H1 (cell line): ENCODE data around the gene KCNJ2. TPM values are rescaled to one million over a fixed set of nuclear protein-coding genes. Genes with fewer than 3 reads are reported as not detected.

ENCODE experiments used
- CTCF ChIA-PET: fragments of 300-600 bp; sonication (Branson Sonifier 250); formaldehyde crosslinking; loops from one replicate; lab custom pipeline; 2021; ENCODE audit not compliant: partially characterized antibody; lab: Charles Lee
- POLR2A ChIA-PET: fragments of 300-600 bp; sonication (Branson Sonifier 250); formaldehyde crosslinking; loops from one replicate; lab custom pipeline; 2021; ENCODE audit warnings: inconsistent platforms; ENCODE audit not compliant: partially characterized antibody; lab: Charles Lee
- DNase-seq, 2 experiments: peaks; one replicate each; pipeline versions ENCODE4 v3.0.0 to v3.0.0-alpha.2; 2010 to 2022; ENCODE audit warnings: low spot score in 2 of 2, low read depth in 1 of 2, mixed read lengths in 1 of 2
- FAIRE-seq: peaks from 2 replicates; lab custom pipeline; 2011; peaks lifted over from hg19 to GRCh38; lab: Jason Lieb, UNC
- H2AFZ ChIP-seq: 2 replicates; pipeline ENCODE4 v1.8.1; 2012; ENCODE audit warnings: low read length, inconsistent platforms
- H2AK5ac ChIP-seq: 2 replicates; pipeline ENCODE4 v1.6.1; 2013; ENCODE audit warnings: low read depth, low read length
- H2BK120ac ChIP-seq: replicated peaks from 2 replicates; pipeline ENCODE3; 2013; ENCODE audit warnings: low read depth, low read length, inconsistent platforms
- H2BK12ac ChIP-seq: 2 replicates; pipeline ENCODE4 v1.6.1; 2013; ENCODE audit warnings: low read depth, low read length
- H2BK15ac ChIP-seq: 2 replicates; pipeline ENCODE4 v1.6.1; 2013; ENCODE audit warnings: low read length
- H2BK20ac ChIP-seq: 2 replicates; pipeline ENCODE4 v1.6.1; 2013; ENCODE audit warnings: low read length
- H2BK5ac ChIP-seq: 2 replicates; pipeline ENCODE4 v1.6.1; 2013; ENCODE audit warnings: low read depth, low read length
- H3K14ac ChIP-seq: 2 replicates; pipeline ENCODE4 v1.6.1; 2013; ENCODE audit warnings: inconsistent platforms; ENCODE audit not compliant: insufficient read length
- H3K18ac ChIP-seq: 2 replicates; pipeline ENCODE4 v1.6.1; 2013; ENCODE audit warnings: low read length; ENCODE audit errors: extremely low read depth
- H3K23ac ChIP-seq: 2 replicates; pipeline ENCODE4 v1.6.1; 2013; ENCODE audit warnings: inconsistent platforms; ENCODE audit not compliant: insufficient read length
- H3K23me2 ChIP-seq: 2 replicates; pipeline ENCODE4 v1.6.1; 2013; ENCODE audit warnings: low read depth, low read length
- H3K27ac ChIP-seq: 2 replicates; pipeline ENCODE4 v1.6.1; 2011; ENCODE audit warnings: low read depth, low read length, inconsistent platforms
- H3K27me3 ChIP-seq, 4 experiments: replicated peaks in 1 of 4; 1 replicate in 1 of 4; 2 replicates in 3 of 4; pipeline versions ENCODE4 v1.6.1 to v1.8.1; 2011 to 2013; ENCODE audit warnings: low read length in 3 of 4, mild to moderate bottlenecking in 3 of 4, inconsistent platforms in 2 of 4, mixed read lengths in 2 of 4, moderate library complexity in 1 of 4; ENCODE audit not compliant: control insufficient read depth in 3 of 4, insufficient read depth in 3 of 4; ENCODE audit errors: extremely low read depth in 1 of 4
- H3K36me3 ChIP-seq, 4 experiments: 2 replicates each; pipeline versions ENCODE4 v1.6.1 to v1.8.1; 2011 to 2013; ENCODE audit warnings: mild to moderate bottlenecking in 4 of 4, low read length in 3 of 4, moderate library complexity in 2 of 4, control low read depth in 1 of 4, inconsistent platforms in 1 of 4; ENCODE audit not compliant: insufficient read depth in 4 of 4, control insufficient read depth in 2 of 4
- H3K4ac ChIP-seq: replicated peaks from 2 replicates; pipeline ENCODE3; 2013; ENCODE audit warnings: low read length, low read depth, mixed read lengths, inconsistent platforms; ENCODE audit not compliant: insufficient read length
- H3K4me1 ChIP-seq, 4 experiments: replicated peaks in 1 of 4; 1 replicate in 1 of 4; 2 replicates in 3 of 4; pipeline versions ENCODE4 v1.6.1 to v1.8.1; 2011 to 2013; ENCODE audit warnings: low read length in 3 of 4, inconsistent platforms in 2 of 4, mixed read lengths in 1 of 4; ENCODE audit not compliant: insufficient read depth in 4 of 4, control insufficient read depth in 3 of 4
- H3K4me2 ChIP-seq, 2 experiments: 2 replicates each; pipeline versions ENCODE4 v1.6.1 to v1.8.1; 2011 to 2013; ENCODE audit warnings: low read depth in 2 of 2, low read length in 2 of 2, control low read depth in 1 of 2, inconsistent platforms in 1 of 2, mild to moderate bottlenecking in 1 of 2; ENCODE audit not compliant: insufficient read depth in 1 of 2
- H3K4me3 ChIP-seq, 4 experiments: fragments of 200-600, 300-600 bp in 1 of 4; sonication (generic), shearing (Covaris generic), sonication (Bioruptor Twin) in 1 of 4; 2 replicates each; pipeline versions ENCODE4 v1.5.1 to v1.8.1; 2011 to 2016; ENCODE audit warnings: low read length in 4 of 4, low read depth in 3 of 4, control low read depth in 2 of 4, inconsistent platforms in 2 of 4, mild to moderate bottlenecking in 2 of 4, mixed read lengths in 1 of 4, moderate library complexity in 1 of 4; ENCODE audit not compliant: insufficient read depth in 2 of 4; ENCODE audit errors: extremely low read depth in 1 of 4
- H3K56ac ChIP-seq: replicated peaks from 2 replicates; pipeline ENCODE3; 2013; ENCODE audit warnings: low read depth, mild to moderate bottlenecking, mixed read lengths, low read length, inconsistent platforms; ENCODE audit not compliant: insufficient read length
- H3K79me1 ChIP-seq: 2 replicates; pipeline ENCODE4 v1.6.1; 2013; ENCODE audit warnings: low read depth, low read length, control low read depth
- H3K79me2 ChIP-seq, 2 experiments: 2 replicates each; pipeline versions ENCODE4 v1.6.1 to v1.8.1; 2012 to 2013; ENCODE audit warnings: low read length in 2 of 2, mild to moderate bottlenecking in 2 of 2, inconsistent platforms in 1 of 2; ENCODE audit not compliant: insufficient read depth in 2 of 2, control insufficient read depth in 1 of 2
- H3K9ac ChIP-seq, 4 experiments: replicated peaks in 1 of 4; 1 replicate in 1 of 4; 2 replicates in 3 of 4; pipeline versions ENCODE4 v1.6.1 to v1.8.1; 2011 to 2013; ENCODE audit warnings: low read depth in 3 of 4, low read length in 3 of 4, control low read depth in 2 of 4, mild to moderate bottlenecking in 2 of 4, moderate library complexity in 2 of 4, inconsistent platforms in 1 of 4; ENCODE audit errors: extremely low read depth in 1 of 4
- H3K9me3 ChIP-seq, 2 experiments: 2 replicates each; pipeline versions ENCODE4 v1.6.1 to v1.8.1; 2012 to 2013; ENCODE audit warnings: mild to moderate bottlenecking in 2 of 2, moderate library complexity in 2 of 2, control low read depth in 1 of 2, inconsistent platforms in 1 of 2, low read depth in 1 of 2, low read length in 1 of 2, mixed read lengths in 1 of 2; ENCODE audit not compliant: insufficient read depth in 2 of 2
- H4K20me1 ChIP-seq, 2 experiments: replicated peaks in 1 of 2; 2 replicates each; pipeline versions ENCODE3 to v1.8.1; 2011 to 2013; ENCODE audit warnings: inconsistent platforms in 2 of 2, low read length in 2 of 2, mild to moderate bottlenecking in 1 of 2; ENCODE audit not compliant: insufficient read depth in 2 of 2, control insufficient read depth in 1 of 2
- H4K5ac ChIP-seq: 2 replicates; pipeline ENCODE4 v1.6.1; 2013; ENCODE audit warnings: low read length, low read depth, mixed read lengths, inconsistent platforms; ENCODE audit not compliant: insufficient read length
- H4K8ac ChIP-seq: 2 replicates; pipeline ENCODE4 v1.8.0; 2013; ENCODE audit warnings: mild to moderate bottlenecking, moderate library complexity, low read length, inconsistent platforms; ENCODE audit not compliant: insufficient read depth; ENCODE audit errors: extremely low read depth
- H4K91ac ChIP-seq: replicated peaks from 2 replicates; pipeline ENCODE3; 2013; ENCODE audit warnings: low read length, mixed read lengths, inconsistent platforms; ENCODE audit not compliant: insufficient read length
- CHD2 ChIP-seq: IDR thresholded peaks from 2 replicates; pipeline ENCODE4 v1.6.1; 2012; ENCODE audit warnings: low read length, improper control_type of control experiment
- CREB1 ChIP-seq: IDR thresholded peaks from 2 replicates; pipeline ENCODE4 v1.6.1; 2012; ENCODE audit warnings: inconsistent platforms
- CTBP2 ChIP-seq: IDR thresholded peaks from 2 replicates; pipeline ENCODE4 v1.7.0; 2011; ENCODE audit warnings: borderline replicate concordance, mild to moderate bottlenecking, moderate library complexity, mixed read lengths, low read length; ENCODE audit not compliant: insufficient read depth, insufficient read length
- EZH2 ChIP-seq: fragments of 200-600 bp; sonication (generic); IDR thresholded peaks from 2 replicates; pipeline ENCODE4 v1.7.1; 2012; ENCODE audit warnings: low read depth, mild to moderate bottlenecking, moderate library complexity, low read length, inconsistent platforms; ENCODE audit not compliant: severe bottlenecking
- GABPA ChIP-seq: IDR thresholded peaks from 2 replicates; pipeline ENCODE4 v1.6.1; 2011; ENCODE audit warnings: mild to moderate bottlenecking, low read length, moderate library complexity, borderline replicate concordance; ENCODE audit not compliant: insufficient read depth
- KDM4A ChIP-seq: IDR thresholded peaks from one replicate; pipeline ENCODE4 v1.7.1; 2012; ENCODE audit warnings: low read depth, mild to moderate bottlenecking, moderate library complexity, low read length, inconsistent platforms; ENCODE audit not compliant: severe bottlenecking
- PHF8 ChIP-seq: fragments of 200-600 bp; sonication (generic); conservative IDR thresholded peaks from 2 replicates; pipeline ENCODE4 v1.7.1; 2012; ENCODE audit warnings: low read depth, mild to moderate bottlenecking, inconsistent platforms, low read length, moderate library complexity
- RFX5 ChIP-seq: IDR thresholded peaks from 2 replicates; pipeline ENCODE4 v1.6.1; 2011; ENCODE audit warnings: low read depth, low read length, improper control_type of control experiment, borderline replicate concordance
- SAP30 ChIP-seq: fragments of 300-600 bp; sonication (generic); IDR thresholded peaks from 2 replicates; pipeline ENCODE4 v1.7.1; 2012; ENCODE audit warnings: low read length, moderate library complexity, mild to moderate bottlenecking, inconsistent platforms; ENCODE audit not compliant: insufficient read depth, insufficient replicate concordance
- SIRT6 ChIP-seq: IDR thresholded peaks from one replicate; pipeline ENCODE4 v1.7.1; 2012; ENCODE audit warnings: low read length, inconsistent platforms
- SP1 ChIP-seq: IDR thresholded peaks from 2 replicates; pipeline ENCODE4 v1.6.1; 2011; ENCODE audit warnings: low read depth, low read length
- SRF ChIP-seq: IDR thresholded peaks from 2 replicates; pipeline ENCODE4 v1.6.1; 2011; ENCODE audit warnings: mild to moderate bottlenecking, low read depth, low read length, moderate library complexity
- WGBS, 2 experiments: shearing (Covaris generic) in 1 of 2; methylation state at CpG; one replicate each; pipeline versions ENCODE4 v1.1.6 to v1.1.7; 2013 to 2015; ENCODE audit warnings: low lambda C conversion rate in 2 of 2, mixed read lengths in 2 of 2, inconsistent platforms in 1 of 2, low coverage in 1 of 2, missing lambda C conversion rate in 1 of 2; ENCODE audit not compliant: insufficient replicate concordance in 2 of 2, insufficient coverage in 1 of 2, insufficient read length in 1 of 2; ENCODE audit errors: extremely low coverage in 1 of 2, missing lambda C conversion rate in 1 of 2; 5-methylcytosine and 5-hydroxymethylcytosine counted together
- polyA plus RNA-seq, 7 experiments: library from polyadenylated mRNA; depleted of rRNA in 3 of 7; stranded (reverse) in 5 of 7; unstranded in 2 of 7; fragments of >200 nt in 5 of 7; fragments of 200-250 nt in 2 of 7; gene quantifications; 1 replicate in 5 of 7; 2 replicates in 1 of 7; 4 replicates in 1 of 7; pipeline versions ENCODE4 v1.2.1 to v1.2.3, GENCODE V29; 2011 to 2013; ENCODE audit warnings: missing spikeins in 2 of 7, mixed read lengths in 2 of 7
- total RNA-seq: library from RNA; stranded (reverse); fragmentation: NEBNext Ultra II Directional; extraction: Animal tissue kit (Norgen Biotek cat#: 25700); gene quantifications from 2 replicates; pipeline ENCODE4 v1.2.1, GENCODE V29; 2021
- TF ChIP-seq, protein P1 (sequence below): IDR thresholded peaks from 2 replicates; pipeline ENCODE4 v1.6.1; 2011; ENCODE audit warnings: low read depth, mild to moderate bottlenecking, low read length; ENCODE audit not compliant: insufficient read depth

KCNJ2 gene
- total and polyA plus RNA-seq, 2 of the 8 experiments (the other 6 are each of a cell fraction or from before 2014, with no cell fraction given): 0.23 to 0.76 TPM

- Histone ChIP-seq H3K36me3 (no peaks in the 10 kb centered on the region), H3K9ac (no peak overlapping the region), H2BK5ac (no peak overlapping the region), H3K79me2 (no peaks in the 10 kb centered on the region), H2BK20ac (no peak overlapping the region), H3K23ac (no peak overlapping the region), H3K4ac (no peak overlapping the region), H3K14ac (no peak overlapping the region), H2AFZ (no peak overlapping the region), H3K9me3 (no peaks in the 10 kb centered on the region), H2BK120ac (no peak overlapping the region), H3K23me2 (no peaks in the 10 kb centered on the region; the same call in 1 of the 2 replicates), H4K8ac (no peak overlapping the region), H3K56ac (no peak overlapping the region), H4K20me1 (no peaks in the 10 kb centered on the region), H3K4me2 (no peak overlapping the region), H2BK15ac (no peak overlapping the region), H2BK12ac (no peak overlapping the region), H3K4me1 (no peaks in the 10 kb centered on the region; a peak in 1 of 7 replicates), H4K5ac (no peak overlapping the region), H3K18ac (no peak overlapping the region), H3K79me1 (no peaks in the 10 kb centered on the region), H3K27me3 (no peaks in the 10 kb centered on the region), H4K91ac (no peak overlapping the region), H2AK5ac (no peak overlapping the region), H3K4me3 (no peak overlapping the region), H3K27ac (no peak overlapping the region)
- ChIA-PET CTCF (interaction anchor here (1.8 kb wide), 1 partner anchor 10 kb away, joined by 7 read pairs; no protein-coding TSS in a partner anchor), POLR2A (interaction anchor here (0.6 kb wide), 1 partner anchor 9 kb away, joined by 4 read pairs; no protein-coding TSS in a partner anchor)
- DNase-seq (no peak), FAIRE-seq (no peak)
- 89% methylated on average over 2 of the region's 3 CpGs; no CpG with 5 or more reads in 1 of the 2 experiments for WGBS, 2 experiments
- TF ChIP-seq EZH2: no peak
- TF ChIP-seq CTBP2: no peak
- no peak for TF ChIP-seq SP1
- no peak for TF ChIP-seq SAP30
- no peak for TF ChIP-seq GABPA
- no peak for TF ChIP-seq PHF8
- no peak for TF ChIP-seq CREB1
- TF ChIP-seq, protein P1, sequence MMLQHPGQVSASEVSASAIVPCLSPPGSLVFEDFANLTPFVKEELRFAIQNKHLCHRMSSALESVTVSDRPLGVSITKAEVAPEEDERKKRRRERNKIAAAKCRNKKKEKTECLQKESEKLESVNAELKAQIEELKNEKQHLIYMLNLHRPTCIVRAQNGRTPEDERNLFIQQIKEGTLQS: no peak
- no peak for TF ChIP-seq KDM4A
- no peak for TF ChIP-seq SRF
- TF ChIP-seq SIRT6: no peak
- no peak for TF ChIP-seq RFX5
- TF ChIP-seq CHD2: no peak
These were observed 29.8 kb upstream of the KCNJ2 start for GRCh38 chr17:70139449-70139993.
